ENCODE data around the gene SYCE3. TPM values are rescaled to one million over a fixed set of nuclear protein-coding genes. Genes with fewer than 3 reads are reported as not detected.

Gene SYCE3
- total RNA-seq, 1 experiment from 2014 or later = not detected

DNA sequence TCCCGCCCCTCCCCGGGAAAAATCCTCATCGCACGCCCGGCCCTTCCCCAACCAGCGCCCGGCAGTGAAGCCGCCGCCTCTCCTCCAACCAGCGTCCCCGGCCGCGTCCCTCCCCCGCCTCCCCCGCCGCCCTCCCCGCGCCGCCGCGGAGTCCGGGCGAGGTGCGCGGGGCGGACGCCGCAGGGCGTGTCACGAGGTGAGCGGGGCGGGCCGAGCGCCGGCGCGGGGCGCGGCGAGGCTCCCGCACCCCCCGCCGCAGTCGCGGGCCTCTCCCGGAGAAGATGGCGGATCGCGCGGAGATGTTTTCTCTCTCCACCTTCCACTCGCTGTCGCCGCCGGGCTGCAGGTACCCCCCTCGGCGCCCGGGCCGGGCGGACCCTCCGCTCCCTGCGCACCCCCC is 37.8 kb upstream of the SYCE3 start, which contains the start of gene MAPK8IP2:
Gene MAPK8IP2 (plus strand): TSS at position 256 of the 400 bp plus-strand sequence. CDS start 26 bp downstream, at position 282.
- H3K4me3 ChIP-seq (ENCODE audit: low read depth, low read length) = peak within 1 kb of the TSS; percentile 34
- CTCF ChIA-PET = no interaction called here
- no peaks in the 10 kb centered on the region for H3K9me3 Mint-ChIP-seq (ENCODE audit: unreplicated experiment)

DNA sequence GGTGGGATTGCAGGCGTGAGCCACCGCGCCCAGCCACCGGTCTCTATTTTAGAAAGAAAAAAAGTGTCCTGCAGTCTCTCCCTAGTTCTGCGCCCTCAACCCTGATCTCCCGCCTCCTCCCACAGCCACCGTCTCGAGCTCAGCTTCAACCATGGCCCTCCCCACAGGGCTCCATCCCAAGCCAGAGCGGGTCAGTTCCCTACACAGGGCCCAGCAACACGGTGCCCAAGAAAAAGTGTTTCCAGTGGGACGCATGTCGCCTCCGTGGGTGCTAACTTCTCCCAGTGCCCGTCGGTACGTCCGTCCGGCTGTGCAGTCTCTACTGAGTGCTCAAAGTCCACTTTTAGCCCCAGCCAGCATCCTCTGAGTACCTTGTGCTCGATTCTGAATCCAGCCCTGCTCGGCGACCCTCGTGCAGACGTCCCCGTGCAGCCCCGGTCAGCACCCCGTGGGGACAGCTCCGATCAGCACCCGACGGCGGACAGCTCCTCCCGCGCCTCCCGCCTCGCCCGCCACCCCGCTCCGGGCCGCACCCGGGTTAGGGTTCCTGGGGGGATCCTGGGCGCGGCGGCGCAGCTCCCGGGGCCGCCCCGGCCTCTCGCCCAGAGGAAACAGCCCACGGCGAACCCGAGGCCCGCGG is 37.2 kb upstream of the SYCE3 start:
- Mint-ChIP-seq H3K4me3 (ENCODE audit: unreplicated experiment) (peak overlapping the region; percentile 74), H3K36me3 (ENCODE audit: insufficient read depth, unreplicated experiment) (no peaks in the 10 kb centered on the region), H3K27me3 (ENCODE audit: insufficient read depth, unreplicated experiment) (peaks cover 7% of the 10 kb centered on the region), H3K27ac (ENCODE audit: unreplicated experiment) (peak overlapping the region; percentile 51), H3K9me3 (ENCODE audit: unreplicated experiment) (no peaks in the 10 kb centered on the region), H3K4me1 (ENCODE audit: low read depth, unreplicated experiment) (peaks cover 7% of the 10 kb centered on the region)
- peak overlapping the region; percentile 34 for H3K4me3 ChIP-seq (ENCODE audit: low read depth, low read length)
- no peaks in the 10 kb centered on the region for H3K27me3 ChIP-seq (replicated peaks; ENCODE audit: control insufficient read depth, insufficient read depth, low read length)
- ChIA-PET POLR2A (no interaction called here), CTCF (interaction anchor here (0.6 kb wide), 1 partner anchor 160 kb away, joined by 4 read pairs; no protein-coding TSS in a partner anchor)
- TF ChIP-seq, protein P1, sequence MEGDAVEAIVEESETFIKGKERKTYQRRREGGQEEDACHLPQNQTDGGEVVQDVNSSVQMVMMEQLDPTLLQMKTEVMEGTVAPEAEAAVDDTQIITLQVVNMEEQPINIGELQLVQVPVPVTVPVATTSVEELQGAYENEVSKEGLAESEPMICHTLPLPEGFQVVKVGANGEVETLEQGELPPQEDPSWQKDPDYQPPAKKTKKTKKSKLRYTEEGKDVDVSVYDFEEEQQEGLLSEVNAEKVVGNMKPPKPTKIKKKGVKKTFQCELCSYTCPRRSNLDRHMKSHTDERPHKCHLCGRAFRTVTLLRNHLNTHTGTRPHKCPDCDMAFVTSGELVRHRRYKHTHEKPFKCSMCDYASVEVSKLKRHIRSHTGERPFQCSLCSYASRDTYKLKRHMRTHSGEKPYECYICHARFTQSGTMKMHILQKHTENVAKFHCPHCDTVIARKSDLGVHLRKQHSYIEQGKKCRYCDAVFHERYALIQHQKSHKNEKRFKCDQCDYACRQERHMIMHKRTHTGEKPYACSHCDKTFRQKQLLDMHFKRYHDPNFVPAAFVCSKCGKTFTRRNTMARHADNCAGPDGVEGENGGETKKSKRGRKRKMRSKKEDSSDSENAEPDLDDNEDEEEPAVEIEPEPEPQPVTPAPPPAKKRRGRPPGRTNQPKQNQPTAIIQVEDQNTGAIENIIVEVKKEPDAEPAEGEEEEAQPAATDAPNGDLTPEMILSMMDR (IDR thresholded peaks at IDR 0.05; ENCODE audit: insufficient read depth in 1 of 2, low read depth in 1 of 2, low read length in 1 of 2, severe bottlenecking in 1 of 2, unreplicated experiment in 1 of 2) = no peak
- no peaks in the 10 kb centered on the region for H3K9me3 ChIP-seq
- no TSS peak for BruUV-seq (replicated peaks)
- peak; percentile 62 to 87 for DNase-seq
- intact Hi-C loops (cut with micrococcal nuclease; ENCODE audit: unreplicated experiment) = no loop called here
- no peaks in the 10 kb centered on the region for H3K36me3 ChIP-seq (ENCODE audit: control insufficient read depth, insufficient read depth, low read length)
- H3K4me1 ChIP-seq = peaks cover 5% of the 10 kb centered on the region

More for the DNA sequence above, 37.8 kb upstream of the SYCE3 start, which contains the start of gene MAPK8IP2:
- TF ChIP-seq, protein P1 (IDR thresholded peaks at IDR 0.05; ENCODE audit: insufficient read depth in 1 of 2, low read depth in 1 of 2, low read length in 1 of 2, severe bottlenecking in 1 of 2, unreplicated experiment in 1 of 2) = no peak
- no peaks in the 10 kb centered on the region for H3K9me3 ChIP-seq
- peaks cover 5% of the 10 kb centered on the region for H3K4me1 ChIP-seq
- BruUV-seq (replicated peaks) = no TSS peak
- no peaks in the 10 kb centered on the region for H3K36me3 ChIP-seq (ENCODE audit: control insufficient read depth, insufficient read depth, low read length)
- Mint-ChIP-seq H3K36me3 (ENCODE audit: insufficient read depth, unreplicated experiment) (no peaks in the 10 kb centered on the region), H3K4me3 (ENCODE audit: unreplicated experiment) (peak within 1 kb of the TSS; percentile 74), H3K27ac (ENCODE audit: unreplicated experiment) (peak within 1 kb of the TSS; percentile 51), H3K27me3 (ENCODE audit: insufficient read depth, unreplicated experiment) (peaks cover 7% of the 10 kb centered on the region), H3K4me1 (ENCODE audit: low read depth, unreplicated experiment) (peaks cover 7% of the 10 kb centered on the region)
- intact Hi-C loops (cut with micrococcal nuclease; ENCODE audit: unreplicated experiment) = no loop called here
- peak; percentile 42 to 48 for DNase-seq
- H3K27me3 ChIP-seq (replicated peaks; ENCODE audit: control insufficient read depth, insufficient read depth, low read length) = no peaks in the 10 kb centered on the region
- POLR2A ChIA-PET = no interaction called here

DNA sequence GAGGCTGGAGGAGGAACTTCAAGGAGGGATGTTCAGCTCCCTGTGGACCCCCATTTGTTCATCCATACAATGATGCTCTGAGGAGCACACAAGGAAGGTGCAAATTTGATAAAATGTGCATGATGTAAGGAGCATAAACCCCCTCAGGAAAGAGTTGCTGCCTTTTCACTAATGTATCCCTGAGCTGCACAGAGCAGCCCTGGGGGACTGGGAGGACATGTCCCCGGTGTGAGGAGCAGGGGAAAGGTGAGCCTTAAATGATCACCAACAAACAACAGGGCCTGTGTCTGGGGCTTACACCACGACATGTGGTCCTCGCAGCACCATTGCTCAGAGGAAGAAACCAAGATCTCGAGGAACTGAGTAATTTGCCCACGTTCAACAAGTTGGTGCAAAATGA is 34.4 kb upstream of the SYCE3 start:
- CTCF ChIA-PET = no interaction called here
- DNase-seq = no peak
- no peaks in the 10 kb centered on the region for H3K36me3 Mint-ChIP-seq (ENCODE audit: insufficient read depth, unreplicated experiment)
- TF ChIP-seq, protein P1 (IDR thresholded peaks at IDR 0.05; ENCODE audit: insufficient read depth in 1 of 2, low read depth in 1 of 2, low read length in 1 of 2, severe bottlenecking in 1 of 2, unreplicated experiment in 1 of 2) = no peak
- H3K9me3 ChIP-seq = no peaks in the 10 kb centered on the region
- H3K4me1 Mint-ChIP-seq (ENCODE audit: low read depth, unreplicated experiment) = peaks cover 7% of the 10 kb centered on the region
- H3K27me3 ChIP-seq (replicated peaks; ENCODE audit: control insufficient read depth, insufficient read depth, low read length) = no peaks in the 10 kb centered on the region
- no TSS peak for BruUV-seq (replicated peaks)
- H3K4me1 ChIP-seq = peaks cover 5% of the 10 kb centered on the region
- no peak overlapping the region for H3K4me3 Mint-ChIP-seq (ENCODE audit: unreplicated experiment)
- no peaks in the 10 kb centered on the region for H3K9me3 Mint-ChIP-seq (ENCODE audit: unreplicated experiment)
- intact Hi-C loops (cut with micrococcal nuclease; ENCODE audit: unreplicated experiment) = no loop called here
- no peaks in the 10 kb centered on the region for H3K36me3 ChIP-seq (ENCODE audit: control insufficient read depth, insufficient read depth, low read length)
- H3K4me3 ChIP-seq (ENCODE audit: low read depth, low read length) = no peak overlapping the region
- peaks cover 7% of the 10 kb centered on the region for H3K27me3 Mint-ChIP-seq (ENCODE audit: insufficient read depth, unreplicated experiment)
- POLR2A ChIA-PET = no interaction called here
- H3K27ac Mint-ChIP-seq (ENCODE audit: unreplicated experiment) = no peak overlapping the region

All from Caco-2 (cell line).